DOHH2 (cell line): Measurements from ENCODE around the gene ZMIZ2.

ENCODE experiments used
- CTCF ChIP-seq: fragments of 200-600 bp; sonication (generic); IDR thresholded peaks from one replicate; pipeline ENCODE4 v1.5.1; 2014; ENCODE audit warnings: antibody characterized with exemption, mild to moderate bottlenecking, low read depth, low read length; ENCODE audit not compliant: poor library complexity, severe bottlenecking
- EZH2phosphoT487 ChIP-seq: fragments of 200-600 bp; sonication (generic); IDR thresholded peaks from 2 replicates; pipeline ENCODE4 v1.6.1; 2017; ENCODE audit warnings: borderline replicate concordance, mild to moderate bottlenecking, antibody characterized with exemption, low read length, moderate library complexity, mixed read lengths

- TF ChIP-seq CTCF (no peak), EZH2phosphoT487 (no peak)
Measured at GRCh38 chr7:44724276-44724675, 24.4 kb upstream of the ZMIZ2 start.
